IMR-90 (cell line): ENCODE measurements around the gene NUBPL. TPM values are rescaled to one million over a fixed set of nuclear protein-coding genes. Genes with fewer than 3 reads are reported as not detected.

Experiments
- ATAC-seq: fragments of 200-7000 bp; cut with Tn5 transposase; 2 replicates; pipeline ENCODE4 v1.9.1; 2020; ENCODE audit warnings: low read depth, mild to moderate bottlenecking, moderate library complexity
- BruUV-seq: library from RNA; stranded (reverse); fragments of 400-500 nt; replicated peaks from 2 replicates; lab custom pipeline; 2021; lab: Mats Ljungman, UMichigan
- CTCF ChIA-PET: fragments of 300-600 bp; formaldehyde crosslinking; extraction: SDS; loops from one replicate; lab custom pipeline; 2021; ENCODE audit warnings: antibody characterized with exemption; lab: Yijun Ruan, JAX
- POLR2A ChIA-PET: fragments of 300-600 bp; sonication (Branson Sonifier 250); formaldehyde crosslinking; loops from one replicate; lab custom pipeline; 2022; ENCODE audit warnings: antibody characterized with exemption; ENCODE audit not compliant: unreplicated experiment; lab: Charles Lee
- DNase-seq: peaks from one replicate; pipeline ENCODE4 v3.0.0; 2013
- H2AFZ ChIP-seq: replicated peaks from 2 replicates; pipeline ENCODE3; 2013; ENCODE audit warnings: low read length, mild to moderate bottlenecking; ENCODE audit not compliant: poor library complexity
- H2AK5ac ChIP-seq: 2 replicates; pipeline ENCODE4 v1.6.1; 2013; ENCODE audit warnings: low read depth, low read length, inconsistent platforms
- H2AK9ac ChIP-seq: replicated peaks from 2 replicates; pipeline ENCODE3; 2013; ENCODE audit warnings: mild to moderate bottlenecking, low read depth, low read length, moderate library complexity; ENCODE audit not compliant: poor library complexity
- H2BK120ac ChIP-seq: 2 replicates; pipeline ENCODE4 v1.6.1; 2013; ENCODE audit warnings: low read depth, low read length, inconsistent platforms
- H2BK15ac ChIP-seq: 3 replicates; pipeline ENCODE4 v1.6.1; 2013; ENCODE audit warnings: low read depth, low read length, inconsistent platforms
- H2BK20ac ChIP-seq: 2 replicates; pipeline ENCODE4 v1.6.1; 2013; ENCODE audit warnings: low read depth, mild to moderate bottlenecking, inconsistent platforms, low read length, moderate library complexity
- H2BK5ac ChIP-seq: 2 replicates; pipeline ENCODE4 v1.6.1; 2013; ENCODE audit warnings: mild to moderate bottlenecking, low read depth, low read length, inconsistent platforms; ENCODE audit not compliant: poor library complexity, severe bottlenecking
- H3K14ac ChIP-seq: replicated peaks from 2 replicates; pipeline ENCODE4 v1.6.1; 2013; ENCODE audit warnings: low read depth, low read length, inconsistent platforms
- H3K18ac ChIP-seq: 2 replicates; pipeline ENCODE4 v1.6.1; 2013; ENCODE audit warnings: low read depth, low read length, control low read depth
- H3K23ac ChIP-seq: 2 replicates; pipeline ENCODE4 v1.6.1; 2013; ENCODE audit warnings: low read depth, low read length, inconsistent platforms
- H3K27ac ChIP-seq: 2 replicates; pipeline ENCODE4 v1.5.1; 2013; ENCODE audit warnings: mild to moderate bottlenecking, control low read depth, low read length; ENCODE audit not compliant: insufficient read depth
- H3K27me3 ChIP-seq: 2 replicates; pipeline ENCODE4 v1.6.1; 2013; ENCODE audit warnings: low read length; ENCODE audit not compliant: control insufficient read depth, insufficient read depth
- H3K36me3 ChIP-seq: 2 replicates; pipeline ENCODE4 v1.6.1; 2013; ENCODE audit warnings: low read length, mixed read lengths; ENCODE audit not compliant: control insufficient read depth, insufficient read depth
- H3K4ac ChIP-seq: 2 replicates; pipeline ENCODE4 v1.6.1; 2013; ENCODE audit warnings: low read depth, low read length, inconsistent platforms
- H3K4me1 ChIP-seq: 2 replicates; pipeline ENCODE4 v1.6.1; 2013; ENCODE audit warnings: low read length, mixed read lengths; ENCODE audit not compliant: control insufficient read depth, insufficient read depth
- H3K4me2 ChIP-seq: 2 replicates; pipeline ENCODE4 v1.6.1; 2013; ENCODE audit warnings: low read depth, mild to moderate bottlenecking, control low read depth, low read length, moderate library complexity
- H3K4me3 ChIP-seq: 2 replicates; pipeline ENCODE4 v1.5.1; 2013; ENCODE audit warnings: low read depth, mild to moderate bottlenecking, control low read depth, low read length, moderate library complexity; ENCODE audit not compliant: insufficient read depth
- H3K56ac ChIP-seq: 2 replicates; pipeline ENCODE4 v1.6.1; 2013; ENCODE audit warnings: low read length, inconsistent platforms; ENCODE audit not compliant: insufficient read depth; ENCODE audit errors: extremely low read depth
- H3K79me1 ChIP-seq, 2 experiments: 2 replicates each; pipeline ENCODE4 v1.6.1; 2013; ENCODE audit warnings: low read length in 2 of 2, inconsistent platforms in 1 of 2, low read depth in 1 of 2
- H3K9ac ChIP-seq: 2 replicates; pipeline ENCODE4 v1.6.1; 2013; ENCODE audit warnings: low read depth, low read length, control low read depth
- H3K9me1 ChIP-seq: 2 replicates; pipeline ENCODE4 v1.6.1; 2013; ENCODE audit warnings: low read length, inconsistent platforms; ENCODE audit not compliant: insufficient read depth
- H3K9me3 ChIP-seq: 2 replicates; pipeline ENCODE4 v1.6.1; 2013; ENCODE audit warnings: low read length; ENCODE audit not compliant: control insufficient read depth, insufficient read depth
- H4K20me1 ChIP-seq: 2 replicates; pipeline ENCODE4 v1.6.1; 2013; ENCODE audit warnings: low read length, inconsistent platforms; ENCODE audit not compliant: insufficient read depth
- H4K5ac ChIP-seq: 2 replicates; pipeline ENCODE4 v1.6.1; 2013; ENCODE audit warnings: mild to moderate bottlenecking, low read depth, low read length, control low read depth
- H4K8ac ChIP-seq, 2 experiments: 2 replicates each; pipeline ENCODE4 v1.6.1; 2013; ENCODE audit warnings: low read depth in 2 of 2, low read length in 2 of 2, control low read depth in 1 of 2, inconsistent platforms in 1 of 2
- H4K91ac ChIP-seq: 2 replicates; pipeline ENCODE4 v1.6.1; 2013; ENCODE audit warnings: low read depth, low read length, inconsistent platforms; ENCODE audit not compliant: insufficient read depth
- CEBPB ChIP-seq: IDR thresholded peaks from 2 replicates; pipeline ENCODE4 v1.6.1; 2012; ENCODE audit warnings: low read depth, low read length, improper control_type of control experiment
- CHD1 ChIP-seq: IDR thresholded peaks from 2 replicates; pipeline ENCODE4 v1.6.1; 2012; ENCODE audit warnings: low read depth, low read length, improper control_type of control experiment
- FOS ChIP-seq: fragments of 150-350 bp; IDR thresholded peaks from 2 replicates; pipeline ENCODE4 v1.6.1; 2016; ENCODE audit warnings: low read depth, low read length
- NFE2L2 ChIP-seq: fragments of 150-350 bp; IDR thresholded peaks from 2 replicates; pipeline ENCODE4 v1.6.1; 2016; ENCODE audit warnings: low read depth, mild to moderate bottlenecking, low read length
- RAD21 ChIP-seq: IDR thresholded peaks from 2 replicates; pipeline ENCODE4 v1.6.1; 2012; ENCODE audit warnings: low read length, improper control_type of control experiment
- RCOR1 ChIP-seq: IDR thresholded peaks from 2 replicates; pipeline ENCODE4 v1.6.1; 2012; ENCODE audit warnings: mild to moderate bottlenecking, low read length, improper control_type of control experiment; ENCODE audit not compliant: insufficient replicate concordance
- RFX5 ChIP-seq: IDR thresholded peaks from 2 replicates; pipeline ENCODE4 v1.8.0; 2012; ENCODE audit warnings: low read depth, mild to moderate bottlenecking, low read length, moderate library complexity
- SMC3 ChIP-seq: fragments of 150-350 bp; IDR thresholded peaks from 2 replicates; pipeline ENCODE4 v1.6.1; 2016; ENCODE audit warnings: low read depth, mild to moderate bottlenecking, antibody characterized with exemption, low read length, moderate library complexity
- WGBS, 2 experiments: methylation state at CpG; one replicate each; pipeline versions ENCODE4 v1.1.5 to v1.1.7; 2013; ENCODE audit warnings: missing lambda C conversion rate in 2 of 2; ENCODE audit not compliant: insufficient read length in 1 of 2; ENCODE audit errors: extremely low coverage in 2 of 2; 5-methylcytosine and 5-hydroxymethylcytosine counted together
- dilution Hi-C: fragments of 300-500 bp; cut with HindIII; formaldehyde crosslinking; loops from one replicate; pipeline ENCODE4 v1.14.3; 2018; ENCODE audit warnings: low sequenced_read_pairs; ENCODE audit not compliant: unreplicated experiment
- in situ Hi-C: fragments of 300-500 bp; cut with MboI; formaldehyde crosslinking; loops from 3 replicates; pipeline ENCODE4 v1.14.3; 2019; ENCODE audit warnings: low sequenced_read_pairs, inconsistent platforms, mixed read lengths
- intact Hi-C: fragments of 100-400 bp; cut with micrococcal nuclease; formaldehyde crosslinking; loops from 2 replicates; pipeline ENCODE4 v1.10.0; 2022
- polyA plus RNA-seq, 3 experiments: library from polyadenylated mRNA; depleted of rRNA; stranded (reverse); fragments of >200 nt; gene quantifications; 2 replicates each; pipeline ENCODE4 v1.2.3, GENCODE V29; 2012; ENCODE audit warnings: low replicate concordance in 1 of 3
- total RNA-seq: library from RNA; depleted of rRNA; stranded (reverse); fragments of >200 nt; gene quantifications from 2 replicates; pipeline ENCODE4 v1.2.3, GENCODE V29; 2012
- TF ChIP-seq, protein P1 (sequence below): fragments of 150-350 bp; IDR thresholded peaks from 2 replicates; pipeline ENCODE4 v1.6.1; 2017; ENCODE audit warnings: mild to moderate bottlenecking, antibody characterized with exemption, low read length, low read depth
- TF ChIP-seq, protein P2 (sequence below): fragments of 150-350 bp; IDR thresholded peaks from 2 replicates; pipeline ENCODE4 v1.6.1; 2016; ENCODE audit warnings: low read depth, mild to moderate bottlenecking, low read length, moderate library complexity, borderline replicate concordance

The NUBPL gene
- total and polyA plus RNA-seq, 2 of the 4 experiments (the other 2 are of a cell fraction), result 5.4 to 11.5 TPM

GRCh38 chr14:31770271-31770670 lies 209.1 kb downstream of the NUBPL start:
- dilution Hi-C loops (no loop called here), intact Hi-C loops (no loop called here), in situ Hi-C loops (no loop called here)
- no peak overlapping the region for H3K27ac ChIP-seq
- no peak for DNase-seq
- H2BK15ac ChIP-seq, result no peak overlapping the region
- H2AFZ ChIP-seq, result no peak overlapping the region
- H3K23ac ChIP-seq, result no peak overlapping the region
- H3K4me1 ChIP-seq, result no peaks in the 10 kb centered on the region
- no peak overlapping the region for H3K56ac ChIP-seq
- no peak overlapping the region for H4K91ac ChIP-seq
- no peaks in the 10 kb centered on the region for H3K36me3 ChIP-seq
- no peaks in the 10 kb centered on the region for H4K20me1 ChIP-seq
- H2AK5ac ChIP-seq, result no peak overlapping the region
- H3K18ac ChIP-seq, result no peak overlapping the region
- H3K14ac ChIP-seq, result no peak overlapping the region
- no peak overlapping the region for H3K9ac ChIP-seq
- no peak overlapping the region for H2BK120ac ChIP-seq
- H3K79me1 ChIP-seq, result no peaks in the 10 kb centered on the region
- H2AK9ac ChIP-seq, result no peak overlapping the region
- no peak overlapping the region for H4K8ac ChIP-seq
- H3K4me2 ChIP-seq, result no peak overlapping the region
- H3K9me3 ChIP-seq, result no peaks in the 10 kb centered on the region
- no CpG with 5 or more reads among the region's 4 CpGs for WGBS, 2 experiments
- no peak overlapping the region for H2BK5ac ChIP-seq
- H3K4me3 ChIP-seq, result no peak overlapping the region
- H2BK20ac ChIP-seq, result no peak overlapping the region
- no peak for ATAC-seq
- CTCF ChIA-PET, result interaction anchor here (0.6 kb wide), 1 partner anchor 359 kb away, joined by 5 read pairs; no protein-coding TSS in a partner anchor
- TF ChIP-seq CEBPB (no peak), SMC3 (no peak), FOS (no peak), RCOR1 (no peak), RAD21 (no peak), CHD1 (no peak), NFE2L2 (no peak), RFX5 (no peak)
- TF ChIP-seq, protein P1, sequence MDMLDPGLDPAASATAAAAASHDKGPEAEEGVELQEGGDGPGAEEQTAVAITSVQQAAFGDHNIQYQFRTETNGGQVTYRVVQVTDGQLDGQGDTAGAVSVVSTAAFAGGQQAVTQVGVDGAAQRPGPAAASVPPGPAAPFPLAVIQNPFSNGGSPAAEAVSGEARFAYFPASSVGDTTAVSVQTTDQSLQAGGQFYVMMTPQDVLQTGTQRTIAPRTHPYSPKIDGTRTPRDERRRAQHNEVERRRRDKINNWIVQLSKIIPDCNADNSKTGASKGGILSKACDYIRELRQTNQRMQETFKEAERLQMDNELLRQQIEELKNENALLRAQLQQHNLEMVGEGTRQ, result no peak
- TF ChIP-seq, protein P2, sequence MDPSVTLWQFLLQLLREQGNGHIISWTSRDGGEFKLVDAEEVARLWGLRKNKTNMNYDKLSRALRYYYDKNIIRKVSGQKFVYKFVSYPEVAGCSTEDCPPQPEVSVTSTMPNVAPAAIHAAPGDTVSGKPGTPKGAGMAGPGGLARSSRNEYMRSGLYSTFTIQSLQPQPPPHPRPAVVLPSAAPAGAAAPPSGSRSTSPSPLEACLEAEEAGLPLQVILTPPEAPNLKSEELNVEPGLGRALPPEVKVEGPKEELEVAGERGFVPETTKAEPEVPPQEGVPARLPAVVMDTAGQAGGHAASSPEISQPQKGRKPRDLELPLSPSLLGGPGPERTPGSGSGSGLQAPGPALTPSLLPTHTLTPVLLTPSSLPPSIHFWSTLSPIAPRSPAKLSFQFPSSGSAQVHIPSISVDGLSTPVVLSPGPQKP, result no peak
- no peaks in the 10 kb centered on the region for H3K27me3 ChIP-seq
- H3K4ac ChIP-seq, result no peak overlapping the region
- H3K9me1 ChIP-seq, result no peaks in the 10 kb centered on the region
- POLR2A ChIA-PET, result no interaction called here
- H4K5ac ChIP-seq, result no peak overlapping the region
- no TSS peak for BruUV-seq
